OCI-LY3 (cell line): Measurements from ENCODE around the gene PTPRC.

ENCODE experiments used
- H2AFZ ChIP-seq: fragments of 200-600, 300-600 bp; shearing (Covaris generic); 2 replicates; pipeline ENCODE4 v1.6.0; 2014; ENCODE audit warnings: antibody characterized with exemption, low read depth, low read length
- H3K27ac ChIP-seq: fragments of 200-600, 300-600 bp; sonication (generic); 2 replicates; pipeline ENCODE4 v1.5.1; 2014; ENCODE audit warnings: mild to moderate bottlenecking, low read length, moderate library complexity, mixed read lengths
- H3K27me3 ChIP-seq: fragments of 200-600, 300-600 bp; sonication (generic); 2 replicates; pipeline ENCODE4 v1.6.1; 2014; ENCODE audit warnings: low read depth, low read length, mixed read lengths
- H3K36me3 ChIP-seq: fragments of 200-600, 300-600 bp; sonication (generic); replicated peaks from 2 replicates; pipeline ENCODE3; 2014; ENCODE audit warnings: low read depth, low read length, mixed read lengths
- H3K4me1 ChIP-seq: fragments of 300-600, 200-600 bp; sonication (generic); 2 replicates; pipeline ENCODE4 v1.6.1; 2014; ENCODE audit warnings: low read length, mixed read lengths
- H3K4me2 ChIP-seq: fragments of 200-600, 300-600 bp; sonication (generic); 2 replicates; pipeline ENCODE4 v1.6.1; 2014; ENCODE audit warnings: low read length, mixed read lengths
- H3K4me3 ChIP-seq: fragments of 300-600, 200-600 bp; sonication (generic); 2 replicates; pipeline ENCODE4 v1.5.1; 2014; ENCODE audit warnings: antibody characterized with exemption, mild to moderate bottlenecking, low read length, moderate library complexity
- H3K79me2 ChIP-seq: fragments of 300-600, 200-600 bp; shearing (Covaris generic); 2 replicates; pipeline ENCODE4 v1.6.1; 2014; ENCODE audit warnings: mild to moderate bottlenecking, low read length, mixed read lengths
- H3K9ac ChIP-seq: fragments of 300-600, 200-600 bp; shearing (Covaris generic); 2 replicates; pipeline ENCODE4 v1.6.0; 2014; ENCODE audit warnings: mild to moderate bottlenecking, low read length, moderate library complexity
- H3K9me3 ChIP-seq: fragments of 200-600, 300-600 bp; shearing (Covaris generic); 2 replicates; pipeline ENCODE4 v1.6.1; 2014; ENCODE audit warnings: low read length, mixed read lengths; ENCODE audit not compliant: insufficient read depth
- H4K20me1 ChIP-seq: fragments of 200-600, 300-600 bp; sonication (generic); 2 replicates; pipeline ENCODE4 v1.6.1; 2016; ENCODE audit warnings: low read length, mixed read lengths; ENCODE audit not compliant: insufficient read depth
- EZH2phosphoT487 ChIP-seq: fragments of 200-600 bp; shearing (Covaris generic); IDR thresholded peaks from 2 replicates; pipeline ENCODE4 v1.6.1; 2018; ENCODE audit warnings: antibody characterized with exemption, mixed run types, low read depth
- TF ChIP-seq, protein P1 (sequence below): fragments of 200-600, 300-600 bp; sonication (generic); IDR thresholded peaks from 2 replicates; pipeline ENCODE4 v1.5.1; 2014; ENCODE audit warnings: antibody characterized with exemption, low read length, low read depth

PTPRC gene

DNA sequence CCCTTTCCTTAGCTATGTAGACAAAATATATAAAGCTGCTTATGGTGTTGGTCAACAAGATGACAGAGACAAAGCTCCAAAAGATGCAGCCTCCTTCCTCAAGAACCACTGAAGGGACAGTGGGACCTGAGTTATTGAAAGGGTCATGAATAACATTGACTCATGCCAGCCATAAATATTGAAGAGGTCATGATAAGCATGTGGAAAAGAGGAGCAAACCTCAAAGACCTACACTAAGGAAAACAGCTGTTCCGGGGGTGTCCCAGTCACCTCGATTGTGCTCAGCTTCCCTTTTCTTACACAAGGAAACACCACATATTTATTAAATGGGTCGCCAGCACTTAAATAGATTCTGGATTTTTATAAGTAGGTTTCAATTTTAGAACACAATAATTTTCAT, 112.9 kb downstream of the PTPRC start:
- Histone ChIP-seq H3K9ac (no peak overlapping the region), H3K79me2 (no peaks in the 10 kb centered on the region), H4K20me1 (peaks cover 4% of the 10 kb centered on the region; the same call in 1 of the 2 replicates), H3K36me3 (peaks cover 54% of the 10 kb centered on the region), H2AFZ (no peak overlapping the region), H3K27me3 (no peaks in the 10 kb centered on the region), H3K4me2 (no peak overlapping the region), H3K4me3 (no peak overlapping the region), H3K9me3 (no peaks in the 10 kb centered on the region), H3K27ac (no peak overlapping the region), H3K4me1 (peaks cover 21% of the 10 kb centered on the region)
- TF ChIP-seq, protein P1, sequence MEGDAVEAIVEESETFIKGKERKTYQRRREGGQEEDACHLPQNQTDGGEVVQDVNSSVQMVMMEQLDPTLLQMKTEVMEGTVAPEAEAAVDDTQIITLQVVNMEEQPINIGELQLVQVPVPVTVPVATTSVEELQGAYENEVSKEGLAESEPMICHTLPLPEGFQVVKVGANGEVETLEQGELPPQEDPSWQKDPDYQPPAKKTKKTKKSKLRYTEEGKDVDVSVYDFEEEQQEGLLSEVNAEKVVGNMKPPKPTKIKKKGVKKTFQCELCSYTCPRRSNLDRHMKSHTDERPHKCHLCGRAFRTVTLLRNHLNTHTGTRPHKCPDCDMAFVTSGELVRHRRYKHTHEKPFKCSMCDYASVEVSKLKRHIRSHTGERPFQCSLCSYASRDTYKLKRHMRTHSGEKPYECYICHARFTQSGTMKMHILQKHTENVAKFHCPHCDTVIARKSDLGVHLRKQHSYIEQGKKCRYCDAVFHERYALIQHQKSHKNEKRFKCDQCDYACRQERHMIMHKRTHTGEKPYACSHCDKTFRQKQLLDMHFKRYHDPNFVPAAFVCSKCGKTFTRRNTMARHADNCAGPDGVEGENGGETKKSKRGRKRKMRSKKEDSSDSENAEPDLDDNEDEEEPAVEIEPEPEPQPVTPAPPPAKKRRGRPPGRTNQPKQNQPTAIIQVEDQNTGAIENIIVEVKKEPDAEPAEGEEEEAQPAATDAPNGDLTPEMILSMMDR = no peak
- TF ChIP-seq EZH2phosphoT487 = no peak

DNA sequence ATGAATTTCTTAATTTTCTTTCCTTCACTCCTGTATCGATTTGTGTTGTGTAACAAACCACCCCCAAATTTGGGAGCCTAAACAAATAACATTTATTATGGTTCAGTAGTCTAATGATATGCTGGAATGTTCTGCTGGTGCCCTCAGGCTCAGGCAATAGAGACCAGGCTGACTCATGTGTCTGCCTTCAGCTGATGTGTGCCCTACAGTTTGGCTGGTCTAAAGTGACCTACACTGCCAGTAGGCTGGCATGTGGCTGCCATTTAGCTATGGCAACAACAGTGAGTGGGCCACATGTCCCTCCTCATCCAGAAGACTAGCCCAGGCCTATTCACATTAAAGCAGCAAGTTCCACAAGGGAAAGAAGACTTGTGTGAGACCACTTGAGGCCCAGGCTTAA, 115.8 kb downstream of the PTPRC start:
- no peak overlapping the region for H3K4me3 ChIP-seq
- H3K27me3 ChIP-seq = no peaks in the 10 kb centered on the region
- peaks cover 21% of the 10 kb centered on the region for H3K4me1 ChIP-seq
- TF ChIP-seq EZH2phosphoT487 = no peak
- TF ChIP-seq, protein P1 = no peak
- H3K9me3 ChIP-seq = no peaks in the 10 kb centered on the region
- no peak overlapping the region for H2AFZ ChIP-seq
- H3K27ac ChIP-seq = no peak overlapping the region
- no peak overlapping the region for H3K9ac ChIP-seq
- no peaks in the 10 kb centered on the region for H3K79me2 ChIP-seq
- peaks cover 40% of the 10 kb centered on the region for H3K36me3 ChIP-seq
- no peak overlapping the region for H3K4me2 ChIP-seq
- peaks cover 4% of the 10 kb centered on the region; the same call in 1 of the 2 replicates for H4K20me1 ChIP-seq

DNA sequence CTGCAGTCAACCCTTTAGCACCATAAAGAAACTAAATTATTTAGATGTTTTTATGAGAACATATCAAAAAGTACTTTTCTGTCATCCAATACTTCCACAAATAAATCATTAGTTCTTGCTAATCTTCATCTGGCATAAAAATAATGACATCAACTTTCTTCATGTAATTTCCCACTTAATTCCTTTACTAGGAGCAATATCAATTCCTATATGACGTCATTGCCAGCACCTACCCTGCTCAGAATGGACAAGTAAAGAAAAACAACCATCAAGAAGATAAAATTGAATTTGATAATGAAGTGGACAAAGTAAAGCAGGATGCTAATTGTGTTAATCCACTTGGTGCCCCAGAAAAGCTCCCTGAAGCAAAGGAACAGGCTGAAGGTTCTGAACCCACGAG, 116.9 kb downstream of the PTPRC start:
- H3K9ac ChIP-seq = no peak overlapping the region
- TF ChIP-seq EZH2phosphoT487 = no peak
- TF ChIP-seq, protein P1 = no peak
- peak overlapping the region; percentile 17 for H3K4me2 ChIP-seq

DNA sequence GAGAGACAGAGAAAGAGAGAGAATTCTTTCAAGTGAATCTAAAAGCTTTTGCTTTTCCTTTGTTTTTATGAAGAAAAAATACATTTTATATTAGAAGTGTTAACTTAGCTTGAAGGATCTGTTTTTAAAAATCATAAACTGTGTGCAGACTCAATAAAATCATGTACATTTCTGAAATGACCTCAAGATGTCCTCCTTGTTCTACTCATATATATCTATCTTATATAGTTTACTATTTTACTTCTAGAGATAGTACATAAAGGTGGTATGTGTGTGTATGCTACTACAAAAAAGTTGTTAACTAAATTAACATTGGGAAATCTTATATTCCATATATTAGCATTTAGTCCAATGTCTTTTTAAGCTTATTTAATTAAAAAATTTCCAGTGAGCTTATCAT, 117.6 kb downstream of the PTPRC start:
- TF ChIP-seq, protein P1 = peak; percentile 31
- TF ChIP-seq EZH2phosphoT487 = no peak

More for the DNA sequence above, 116.9 kb downstream of the PTPRC start:
- Histone ChIP-seq H3K27me3 (no peaks in the 10 kb centered on the region), H3K4me3 (no peak overlapping the region), H3K9me3 (no peaks in the 10 kb centered on the region), H3K79me2 (no peaks in the 10 kb centered on the region), H4K20me1 (no peaks in the 10 kb centered on the region), H3K27ac (no peak overlapping the region), H2AFZ (no peak overlapping the region), H3K4me1 (peaks cover 21% of the 10 kb centered on the region), H3K36me3 (peaks cover 33% of the 10 kb centered on the region)

More for the DNA sequence above, 117.6 kb downstream of the PTPRC start:
- Histone ChIP-seq H3K4me3 (no peak overlapping the region), H3K27me3 (no peaks in the 10 kb centered on the region), H2AFZ (no peak overlapping the region), H3K4me2 (peak overlapping the region; percentile 17), H3K9me3 (no peaks in the 10 kb centered on the region), H3K36me3 (peaks cover 26% of the 10 kb centered on the region), H4K20me1 (no peaks in the 10 kb centered on the region), H3K27ac (no peak overlapping the region), H3K4me1 (peaks cover 21% of the 10 kb centered on the region), H3K9ac (no peak overlapping the region), H3K79me2 (no peaks in the 10 kb centered on the region)
